T-helper 2 cell treated with Interferon-gamma antibody and Interleukin-4, amounts not matched to agents 100 ng/mL and 5 ng/mL, for 36 hours (primary cell): Measurements from ENCODE around the gene APC2. TPM values are rescaled to one million over a fixed set of nuclear protein-coding genes. Genes with fewer than 3 reads are reported as not detected.

Source experiments
- intact Hi-C: fragments of 100-400 bp; cut with micrococcal nuclease; formaldehyde crosslinking; loops from one replicate; pipeline ENCODE4 v1.15.1; 2023
- total RNA-seq: library from RNA; stranded (reverse); gene quantifications from 2 replicates; pipeline ENCODE4 v1.2.3, GENCODE V29; 2022

APC2 gene
- total RNA-seq, 1 donor from 2014 or later, result 0.05 TPM

DNA sequence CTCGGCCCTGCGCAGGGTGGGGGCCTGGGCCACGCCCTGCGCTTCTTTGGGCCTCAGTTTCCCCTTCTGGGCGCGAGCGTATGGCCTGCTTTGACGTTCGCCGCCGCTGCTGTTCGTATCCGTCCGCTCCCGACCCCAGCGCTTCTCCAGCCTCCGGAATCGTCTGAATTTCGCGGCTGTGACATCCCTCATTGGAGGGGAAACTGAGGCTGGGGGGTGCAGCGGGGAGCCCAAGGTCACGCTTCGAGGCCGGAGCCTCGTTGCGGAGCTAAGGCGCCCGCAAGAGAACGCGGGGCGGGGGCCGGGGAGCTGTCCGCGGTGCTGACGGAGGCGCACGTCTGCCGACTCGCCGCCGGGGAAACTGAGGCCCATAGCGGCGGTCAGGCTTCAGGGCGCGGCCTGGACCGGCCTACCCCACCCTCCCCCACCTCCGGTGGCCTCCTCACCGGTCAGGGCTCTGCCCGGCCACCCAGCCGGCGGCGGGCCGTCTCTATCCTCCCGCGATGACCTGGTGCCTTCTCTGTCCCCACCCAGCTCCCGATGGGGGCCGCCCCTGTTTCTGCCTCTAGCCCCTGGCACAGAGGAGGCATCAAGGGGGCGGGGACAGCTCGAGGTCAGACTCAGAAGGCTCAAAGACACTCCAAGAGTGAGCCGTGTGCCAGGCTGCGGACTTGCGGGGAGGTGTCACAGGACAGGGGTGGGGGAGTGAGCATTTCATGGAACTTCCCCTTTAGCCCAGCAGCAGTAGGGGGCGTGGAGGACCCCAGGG, 3.0 kb upstream of the APC2 start:
- intact Hi-C loops, result no loop called here

DNA sequence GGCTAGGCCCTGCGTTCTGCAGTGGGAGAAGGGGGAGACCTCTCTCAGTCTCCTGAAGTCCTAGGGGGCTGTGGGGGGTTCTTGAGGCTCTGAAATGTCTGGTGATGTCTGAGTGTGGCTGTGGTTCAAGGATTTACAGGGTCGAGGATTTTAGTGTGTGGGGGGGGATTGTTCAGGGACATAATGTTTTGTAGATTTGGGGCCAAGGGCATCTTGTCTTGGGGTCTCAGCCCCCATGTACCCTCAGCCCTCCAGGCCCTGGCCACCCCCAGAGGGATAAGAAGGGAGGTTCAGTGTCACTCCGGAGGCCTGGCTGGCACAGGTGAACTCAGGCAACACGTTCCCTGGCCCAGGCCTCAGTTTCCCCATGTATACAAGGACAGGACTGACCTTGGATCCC, 2.4 kb upstream of the APC2 start:
- intact Hi-C loops, result no loop called here

DNA sequence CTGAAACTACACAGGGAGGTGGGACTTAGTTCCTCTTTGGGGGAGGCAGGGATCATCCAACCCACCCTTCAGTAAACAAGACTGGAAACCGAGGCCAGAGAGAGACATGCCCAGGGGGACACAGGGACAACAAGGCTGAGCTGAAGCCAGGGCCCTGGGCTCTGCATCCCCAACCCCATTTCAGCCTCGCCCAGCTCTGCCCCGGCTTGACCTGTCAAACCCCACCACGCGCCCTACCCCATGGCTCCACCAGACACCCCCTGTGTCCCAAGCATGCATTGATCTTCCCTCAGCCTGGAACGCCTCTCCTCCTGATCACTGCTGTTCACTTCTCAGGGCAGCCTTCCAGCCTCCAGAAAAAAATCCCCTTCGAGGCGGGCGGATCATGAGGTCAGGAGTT, 2.0 kb upstream of the APC2 start:
- intact Hi-C loops, result no loop called here

DNA sequence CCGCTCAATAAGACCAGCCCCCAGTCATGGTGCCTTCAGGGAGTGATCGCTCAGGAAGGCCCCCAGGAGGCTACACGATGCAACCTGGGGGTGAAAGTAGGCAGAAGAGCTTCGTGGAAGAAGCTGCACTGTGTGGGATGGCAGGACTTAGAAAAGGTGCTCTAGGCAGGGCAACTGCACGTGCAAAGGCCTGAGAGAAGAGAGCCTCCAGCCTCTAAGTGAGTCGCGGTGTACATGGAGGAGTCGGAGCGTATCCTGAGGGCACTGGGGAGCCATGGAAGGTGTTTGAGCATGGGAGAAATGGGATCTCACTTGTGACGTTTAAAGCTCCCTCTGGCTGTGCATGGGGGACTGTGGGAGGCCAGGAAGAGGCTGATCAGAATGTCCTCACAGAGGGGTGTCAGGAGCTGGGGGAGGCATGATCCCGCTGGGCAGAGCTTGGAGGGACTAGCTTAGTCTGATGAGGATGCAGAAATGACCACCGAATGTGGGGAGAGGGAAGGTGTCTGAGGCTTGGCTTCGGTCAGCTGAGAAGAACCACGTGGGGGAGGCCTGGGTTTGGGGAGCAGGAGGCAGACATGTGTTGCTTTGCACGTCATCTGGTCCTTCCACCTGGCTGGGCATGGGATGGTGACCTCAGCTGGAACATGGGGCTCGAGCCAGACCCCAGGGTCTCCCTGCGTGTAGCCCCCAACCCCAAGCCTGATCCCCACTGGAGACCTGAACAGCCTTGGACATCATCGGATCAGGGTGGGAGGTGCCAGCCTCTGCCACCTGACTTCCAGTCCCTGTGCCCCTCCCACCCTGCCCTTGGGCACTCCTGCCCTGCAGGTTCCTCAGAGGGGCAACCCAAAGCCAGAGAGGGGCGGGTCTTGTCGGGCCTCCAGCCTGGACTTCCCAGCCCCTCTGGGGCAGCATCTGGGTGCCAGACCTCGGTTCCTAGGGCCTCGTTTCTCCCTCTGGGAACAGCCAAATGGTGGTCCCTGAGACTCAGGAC, 1.1 kb downstream of the APC2 start:
- intact Hi-C loops, result no loop called here

DNA sequence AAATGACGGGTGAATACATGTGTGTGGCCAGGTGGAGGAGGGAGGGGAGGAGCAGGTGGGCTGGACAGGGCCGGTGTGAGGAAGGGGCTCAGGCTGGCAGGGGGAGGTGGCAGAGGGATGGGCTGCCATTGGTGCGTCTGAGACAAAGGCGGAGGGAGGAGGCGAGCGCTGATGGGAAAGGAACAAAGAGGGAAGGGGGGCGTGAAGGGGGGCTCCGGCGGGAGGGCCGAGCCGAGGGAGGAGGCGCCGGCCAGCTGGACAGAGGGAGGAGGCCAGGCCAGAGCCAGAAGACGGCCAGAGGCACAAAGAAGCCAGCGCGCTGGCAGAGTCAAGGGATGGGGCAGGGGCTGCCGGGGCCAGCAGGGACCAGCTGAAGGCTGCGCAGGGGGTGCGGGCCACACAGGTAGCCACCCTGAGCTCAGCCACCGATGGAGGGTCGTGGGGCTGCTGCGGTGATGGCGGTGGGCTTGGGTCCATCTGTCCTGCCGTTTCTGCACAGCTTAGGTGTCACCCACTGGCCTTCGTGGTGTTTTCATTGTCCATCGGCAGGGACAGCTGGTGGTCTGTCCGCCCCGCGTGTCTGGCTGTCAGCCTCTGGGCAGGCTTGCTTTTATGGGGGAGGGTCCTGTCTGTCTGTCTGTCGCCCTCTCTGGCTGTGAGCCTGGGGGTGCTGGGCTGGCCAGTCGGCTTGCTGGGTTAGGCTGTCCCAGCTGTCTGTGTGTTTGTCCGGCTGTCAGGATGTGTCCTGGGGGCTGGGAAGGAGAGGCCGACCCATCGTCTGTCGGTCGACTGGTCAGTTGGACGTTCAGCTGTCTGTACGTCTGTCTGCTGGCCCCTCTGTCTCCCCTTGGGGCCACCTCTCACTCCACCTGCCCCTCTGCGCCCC, 2.2 kb downstream of the APC2 start:
- intact Hi-C loops, result no loop called here

DNA sequence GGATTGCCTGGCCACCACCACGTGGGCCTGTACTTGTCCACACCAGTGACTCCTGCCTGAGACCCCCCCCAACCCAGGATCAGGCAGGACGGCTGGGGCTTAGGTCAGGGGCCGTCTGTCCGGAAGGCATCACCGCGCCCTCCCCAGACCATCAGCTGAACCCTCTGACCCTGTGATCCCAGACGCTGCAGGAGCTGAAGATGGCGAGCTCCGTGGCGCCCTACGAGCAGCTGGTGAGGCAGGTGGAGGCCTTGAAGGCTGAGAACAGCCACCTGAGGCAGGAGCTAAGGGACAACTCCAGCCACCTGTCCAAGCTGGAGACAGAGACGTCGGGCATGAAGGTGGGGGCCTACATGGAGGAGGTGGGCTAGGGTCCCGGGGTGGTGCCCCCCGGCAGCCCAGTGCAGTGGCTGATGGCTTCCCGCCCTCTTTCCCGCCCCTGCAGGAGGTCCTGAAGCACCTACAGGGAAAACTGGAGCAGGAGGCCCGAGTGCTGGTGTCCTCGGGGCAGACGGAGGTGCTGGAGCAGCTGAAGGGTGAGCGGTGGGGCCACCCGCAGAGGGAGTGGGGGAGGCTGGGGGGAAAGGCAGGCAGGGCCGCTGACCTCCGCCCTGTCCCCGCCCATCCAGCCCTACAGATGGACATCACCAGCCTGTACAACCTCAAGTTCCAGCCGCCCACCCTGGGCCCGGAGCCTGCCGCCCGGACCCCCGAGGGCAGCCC, 3.0 kb downstream of the APC2 start:
- intact Hi-C loops, result no loop called here

DNA sequence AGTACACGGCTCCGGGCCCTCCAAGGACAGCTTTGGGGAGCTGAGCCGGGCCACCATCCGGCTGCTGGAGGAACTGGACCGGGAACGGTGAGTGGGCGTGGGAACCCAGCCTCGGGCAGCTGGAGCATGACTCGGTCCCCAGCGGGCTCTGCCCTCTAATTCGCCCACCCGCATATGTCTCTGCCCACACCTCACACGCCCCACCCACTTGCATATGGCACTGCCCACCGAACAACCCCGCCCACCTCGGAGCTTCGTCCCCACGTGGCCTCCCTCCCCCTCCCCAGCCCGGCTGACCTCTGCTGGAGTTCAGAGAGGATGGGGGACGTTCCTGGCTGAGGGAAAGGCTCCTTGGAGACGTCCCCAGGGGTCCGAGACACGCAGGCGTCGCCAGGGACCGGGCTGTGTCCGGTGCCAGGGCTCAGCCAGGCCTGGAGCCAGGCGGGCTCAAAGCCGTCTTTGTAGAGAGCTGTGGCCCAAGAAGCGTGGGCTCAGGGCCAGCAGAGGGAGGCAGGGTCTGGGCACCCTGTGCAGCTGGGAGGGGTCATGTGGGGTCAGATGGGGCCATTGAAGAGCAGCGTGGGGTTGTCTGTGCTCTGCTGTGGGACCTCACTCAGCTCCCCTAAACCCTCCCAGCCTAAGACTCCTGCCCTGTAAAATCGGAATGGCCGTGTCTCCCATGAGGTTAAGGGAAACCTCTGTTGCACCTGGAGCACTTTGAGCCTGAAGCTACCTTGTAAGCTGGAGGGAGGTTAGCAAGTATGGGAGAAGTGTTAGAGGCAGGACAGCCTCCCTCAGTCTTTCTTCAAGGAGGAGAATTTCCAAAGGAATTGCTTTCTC, 3.8 kb downstream of the APC2 start:
- intact Hi-C loops, result no loop called here

DNA sequence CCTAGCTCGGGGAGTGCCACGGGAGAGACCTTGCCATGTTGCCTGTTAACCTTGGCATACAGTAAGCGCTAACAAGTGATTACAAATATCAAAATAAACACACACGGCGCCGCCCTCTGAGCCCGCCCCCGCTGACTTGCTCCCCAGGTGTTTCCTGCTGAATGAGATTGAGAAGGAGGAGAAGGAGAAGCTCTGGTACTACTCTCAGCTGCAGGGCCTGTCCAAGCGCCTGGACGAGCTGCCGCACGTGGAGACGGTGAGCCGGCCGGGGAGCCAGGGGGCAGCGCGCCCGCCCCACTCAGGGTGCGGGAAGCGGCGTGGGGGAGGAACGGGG, 5.0 kb downstream of the APC2 start:
- intact Hi-C loops, result no loop called here

DNA sequence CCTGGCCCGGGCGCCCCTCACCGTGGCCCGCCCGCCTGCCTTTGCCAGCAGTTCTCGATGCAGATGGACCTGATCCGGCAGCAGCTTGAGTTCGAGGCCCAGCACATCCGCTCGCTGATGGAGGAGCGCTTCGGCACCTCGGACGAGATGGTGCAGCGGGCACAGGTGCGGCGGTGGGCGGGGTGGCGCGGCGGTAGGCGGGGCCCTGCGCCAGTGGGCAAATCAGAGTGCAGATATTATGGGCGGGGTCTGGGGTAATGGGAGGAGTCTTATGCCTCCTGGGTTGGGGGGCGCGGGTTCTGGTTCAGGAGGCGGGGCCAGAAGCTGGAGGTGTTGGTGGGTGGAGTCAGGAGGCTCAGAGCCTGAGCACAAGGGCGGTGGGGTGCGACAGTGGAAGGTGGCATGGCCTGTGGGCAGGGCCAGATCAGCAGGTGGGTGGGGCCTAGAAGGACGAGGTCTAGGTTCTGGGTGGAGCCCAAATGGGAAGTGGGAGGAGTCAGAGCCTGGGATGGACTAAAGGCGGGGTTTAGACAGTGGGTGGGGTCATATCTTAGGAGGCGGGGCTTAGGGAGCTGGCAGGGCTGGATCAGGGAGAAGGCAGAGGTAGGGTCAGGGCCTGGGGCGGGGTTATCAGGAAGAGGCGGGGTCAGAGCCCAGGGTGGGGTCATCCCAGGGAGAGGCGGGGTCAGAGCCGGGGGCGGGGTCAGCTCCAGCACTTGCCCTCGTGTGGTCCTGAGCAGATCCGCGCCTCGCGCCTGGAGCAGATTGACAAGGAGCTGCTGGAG, 5.6 kb downstream of the APC2 start:
- intact Hi-C loops, result no loop called here

DNA sequence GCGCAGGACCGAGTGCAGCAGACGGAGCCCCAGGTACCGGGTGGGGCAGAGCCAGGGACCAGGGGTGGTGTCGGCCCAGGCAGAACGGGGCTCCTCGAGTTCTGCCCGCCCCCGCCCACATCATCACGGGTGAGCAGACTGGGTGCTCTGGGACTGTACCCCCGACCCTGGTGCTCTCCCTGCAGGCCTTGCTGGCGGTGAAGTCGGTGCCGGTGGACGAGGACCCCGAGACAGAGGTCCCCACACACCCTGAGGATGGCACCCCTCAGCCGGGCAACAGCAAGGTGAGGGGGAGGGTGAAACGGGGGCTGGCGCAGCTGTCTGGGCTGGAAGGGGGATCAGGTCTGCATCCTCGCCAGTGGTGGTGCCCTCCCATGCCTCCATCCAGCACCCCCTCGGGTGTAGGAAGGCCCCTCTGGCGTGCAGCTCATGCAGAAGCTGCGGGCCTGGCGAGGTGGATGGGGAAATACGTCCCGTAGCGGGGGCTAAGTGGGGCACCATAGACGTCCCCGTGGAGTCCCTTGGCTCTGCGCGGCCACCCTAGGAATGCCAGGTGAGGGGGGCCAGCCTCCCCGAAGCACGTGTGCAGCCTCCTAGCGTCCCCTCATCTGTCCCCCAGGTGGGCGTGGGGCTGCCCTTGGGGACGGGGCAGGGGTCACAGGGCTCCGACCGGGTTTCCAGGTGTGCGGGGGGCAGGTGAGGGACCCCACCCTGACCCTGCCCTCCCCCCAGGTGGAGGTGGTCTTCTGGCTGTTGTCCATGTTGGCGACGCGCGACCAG, 6.4 kb downstream of the APC2 start:
- intact Hi-C loops, result no loop called here

DNA sequence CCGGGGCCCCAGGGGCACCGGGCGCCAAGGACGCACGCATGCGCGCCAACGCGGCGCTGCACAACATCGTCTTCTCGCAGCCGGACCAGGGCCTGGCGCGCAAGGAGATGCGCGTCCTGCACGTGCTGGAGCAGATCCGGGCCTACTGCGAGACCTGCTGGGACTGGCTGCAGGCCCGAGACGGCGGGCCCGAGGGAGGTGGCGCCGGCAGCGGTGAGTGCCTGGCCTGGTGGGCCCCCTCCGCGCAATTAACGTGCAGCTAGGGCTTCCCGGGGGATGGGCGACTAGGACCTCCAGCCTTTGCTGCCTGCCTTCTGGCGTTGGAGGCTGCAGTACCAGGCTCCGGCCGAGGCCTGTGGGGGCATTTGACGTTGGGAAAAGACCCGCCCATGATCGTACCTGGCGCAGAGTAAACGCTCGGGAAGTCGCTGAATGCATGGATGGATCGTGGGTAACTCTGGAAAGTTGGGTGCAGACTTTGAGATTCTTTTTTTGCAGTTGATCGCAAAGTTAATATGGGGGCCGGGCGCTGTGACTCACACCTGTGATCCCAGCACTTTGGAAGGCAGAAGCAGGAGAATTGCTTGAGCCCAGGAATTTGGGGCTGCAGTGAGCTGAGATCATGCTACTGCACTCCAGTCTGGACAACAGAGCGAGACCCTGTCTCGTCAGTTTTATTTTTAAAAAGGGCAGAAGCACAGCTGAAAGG, 7.3 kb downstream of the APC2 start:
- intact Hi-C loops, result no loop called here

DNA sequence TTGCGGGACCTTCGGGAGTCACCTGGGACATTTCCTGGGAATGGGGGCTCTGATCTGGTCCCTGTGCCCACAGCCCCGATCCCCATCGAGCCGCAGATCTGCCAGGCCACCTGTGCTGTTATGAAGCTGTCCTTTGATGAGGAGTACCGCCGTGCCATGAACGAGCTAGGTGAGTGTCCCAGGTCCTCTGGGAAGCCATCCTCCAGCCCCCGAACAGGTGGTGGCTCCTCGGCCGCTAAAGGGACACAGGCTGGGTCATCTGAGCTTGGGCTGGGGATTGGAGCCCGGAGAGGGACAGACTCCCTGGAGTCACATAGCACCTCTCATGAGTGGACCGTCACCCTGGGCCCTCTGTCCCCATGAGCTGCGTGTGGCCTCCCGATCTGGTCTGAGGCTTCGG, 8.0 kb downstream of the APC2 start:
- intact Hi-C loops, result no loop called here

DNA sequence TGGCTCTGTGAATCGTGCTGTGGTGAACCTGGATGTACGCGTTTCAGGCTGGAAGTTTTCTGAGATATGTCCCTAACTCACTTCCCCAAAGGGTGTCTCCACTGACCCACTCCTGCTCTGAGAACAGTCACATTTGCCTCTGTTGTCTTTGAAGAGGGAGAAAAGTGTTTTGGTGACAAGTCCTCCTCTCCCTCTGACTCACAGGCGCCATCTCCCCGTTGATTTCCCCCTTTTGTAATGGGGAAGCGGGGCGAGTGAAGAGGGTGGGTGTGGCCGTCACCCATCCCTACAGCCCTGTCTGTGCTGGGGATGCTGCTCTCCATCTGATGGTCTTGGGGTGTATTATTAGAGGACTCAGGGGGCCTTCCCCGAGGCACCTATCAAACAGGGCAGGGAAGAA, 9.6 kb downstream of the APC2 start:
- intact Hi-C loops, result no loop called here

DNA sequence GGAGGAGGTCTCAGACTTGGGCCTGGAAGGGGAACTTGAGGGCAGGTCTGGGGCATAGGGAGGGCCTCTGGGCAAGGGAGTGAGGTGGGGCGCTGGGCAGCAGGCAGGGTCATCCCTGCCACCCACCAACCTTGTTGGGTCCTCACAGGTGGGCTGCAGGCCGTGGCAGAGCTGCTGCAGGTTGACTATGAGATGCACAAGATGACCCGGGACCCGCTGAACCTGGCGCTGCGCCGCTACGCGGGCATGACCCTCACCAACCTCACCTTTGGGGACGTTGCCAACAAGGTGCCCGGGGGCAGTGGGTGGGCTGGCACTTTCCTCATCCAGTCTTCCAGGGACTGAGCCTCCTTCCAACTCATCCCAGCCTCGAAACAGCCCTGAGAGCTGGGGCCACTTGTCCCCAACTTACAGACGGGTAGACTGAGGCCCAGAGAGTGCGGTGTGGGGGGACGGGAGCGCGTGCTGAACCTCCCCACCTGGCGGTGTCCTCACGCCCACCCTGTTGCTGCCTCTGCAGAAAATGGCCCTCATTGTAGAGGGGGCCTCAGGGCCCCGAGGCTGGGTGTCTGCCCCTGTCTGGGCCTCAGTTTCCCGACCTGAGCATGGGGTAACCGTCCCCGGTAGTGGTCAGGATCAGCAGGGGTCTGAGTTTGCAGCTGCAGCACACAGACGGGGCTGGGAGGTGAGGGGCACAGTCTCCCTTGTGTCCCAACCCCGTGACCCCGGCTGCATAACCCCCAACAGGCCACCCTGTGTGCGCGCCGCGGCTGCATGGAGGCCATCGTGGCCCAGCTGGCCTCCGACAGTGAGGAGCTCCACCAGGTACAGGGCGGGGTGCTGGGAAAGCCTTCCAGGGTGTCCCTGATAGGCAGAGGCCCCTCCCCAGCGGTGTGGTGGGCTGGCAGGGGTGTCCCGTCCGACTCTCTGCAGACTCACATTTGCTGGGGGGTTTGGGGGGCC, 10.4 kb downstream of the APC2 start:
- intact Hi-C loops, result loop anchor here (10.0 kb wide), 1 partner anchor 294 kb away; the partner anchor contains the start of gene ONECUT3

DNA sequence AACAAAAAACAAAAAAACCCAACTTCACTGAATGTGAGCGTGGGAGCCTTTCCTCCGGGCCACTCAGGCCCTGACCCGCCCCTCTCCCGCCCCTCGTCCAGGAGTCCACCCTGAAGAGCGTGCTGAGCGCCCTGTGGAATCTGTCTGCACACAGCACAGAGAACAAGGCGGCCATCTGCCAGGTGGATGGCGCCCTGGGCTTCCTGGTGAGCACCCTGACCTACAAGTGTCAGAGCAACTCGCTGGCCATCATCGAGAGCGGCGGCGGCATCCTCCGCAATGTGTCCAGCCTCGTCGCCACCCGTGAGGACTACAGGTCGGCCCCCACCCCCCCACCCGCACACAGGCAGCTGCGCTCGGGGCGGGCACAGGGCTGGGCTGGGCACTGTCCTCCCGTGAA, 11.9 kb downstream of the APC2 start:
- intact Hi-C loops, result loop anchor here (10.0 kb wide), 1 partner anchor 293 kb away; the partner anchor contains the start of gene ONECUT3
